NOMO-1 (cell line): ENCODE data around the gene PPP1R37.

Experiments
- DNase-seq, 2 experiments: peaks; one replicate each; lab custom pipeline; 2025; ENCODE audit not compliant: unreplicated experiment in 2 of 2; lab: John Stamatoyannopoulos, UW

PPP1R37 gene

DNA sequence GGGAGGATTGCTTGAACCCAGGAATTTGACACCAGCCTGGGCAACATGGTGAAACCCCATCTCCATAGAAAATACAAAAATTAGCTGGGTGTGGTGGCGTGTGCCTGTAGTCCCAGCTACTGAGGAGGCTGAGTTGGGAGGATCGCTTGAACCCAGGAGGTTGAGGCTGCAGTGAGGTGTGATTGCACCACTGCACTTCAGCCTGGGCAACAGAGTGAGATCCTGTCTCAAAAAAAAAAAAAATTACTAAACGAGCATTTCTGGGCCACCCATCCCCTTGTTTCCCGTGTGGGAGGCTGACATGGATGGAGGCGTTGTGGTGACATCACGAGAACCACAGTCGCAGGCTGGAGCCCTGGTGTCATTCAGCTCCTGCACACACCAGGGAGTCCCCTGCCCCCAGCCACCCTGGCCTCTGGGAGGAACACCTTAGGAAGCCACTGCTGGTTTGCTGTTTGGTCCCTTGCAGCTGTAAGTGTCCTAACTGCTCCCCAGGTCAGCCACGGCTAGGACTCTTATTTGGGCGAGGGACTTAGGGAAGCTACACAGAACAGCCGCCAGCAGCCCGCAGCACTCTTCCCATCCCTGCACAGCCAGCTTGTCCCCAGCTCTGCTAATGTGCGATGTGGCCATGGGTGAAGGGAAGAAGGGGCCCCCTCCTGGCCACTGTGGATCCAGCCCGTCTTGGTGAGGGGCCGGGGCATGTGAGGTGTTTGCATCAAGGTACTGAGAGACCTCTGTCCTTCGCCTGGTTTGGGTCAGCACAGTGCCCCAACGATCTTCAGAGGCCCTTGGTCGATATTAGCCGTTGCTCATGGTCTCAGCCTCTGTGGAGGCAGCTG is 55.1 kb downstream of the PPP1R37 start:
- DNase-seq, result no peak

DNA sequence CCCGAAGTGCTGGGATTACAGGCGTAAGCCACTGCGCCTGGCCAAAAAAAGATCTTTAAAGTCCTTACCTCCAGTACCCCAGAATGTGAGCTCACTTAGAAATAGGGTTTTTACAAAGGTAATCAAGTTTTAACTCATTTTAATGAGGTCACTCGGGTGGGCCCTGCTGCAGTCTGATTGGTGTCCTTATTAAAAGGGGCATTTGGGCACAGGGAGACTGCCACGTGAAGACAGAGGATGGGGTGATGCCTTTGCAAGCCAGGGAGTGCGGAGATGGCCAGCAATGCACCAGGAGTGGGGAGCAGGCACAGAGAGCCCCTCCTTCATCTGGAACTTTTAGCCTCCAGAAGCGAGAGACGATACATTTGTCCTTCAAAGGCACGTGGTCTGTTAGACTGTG is 56.1 kb downstream of the PPP1R37 start:
- no peak for DNase-seq

DNA sequence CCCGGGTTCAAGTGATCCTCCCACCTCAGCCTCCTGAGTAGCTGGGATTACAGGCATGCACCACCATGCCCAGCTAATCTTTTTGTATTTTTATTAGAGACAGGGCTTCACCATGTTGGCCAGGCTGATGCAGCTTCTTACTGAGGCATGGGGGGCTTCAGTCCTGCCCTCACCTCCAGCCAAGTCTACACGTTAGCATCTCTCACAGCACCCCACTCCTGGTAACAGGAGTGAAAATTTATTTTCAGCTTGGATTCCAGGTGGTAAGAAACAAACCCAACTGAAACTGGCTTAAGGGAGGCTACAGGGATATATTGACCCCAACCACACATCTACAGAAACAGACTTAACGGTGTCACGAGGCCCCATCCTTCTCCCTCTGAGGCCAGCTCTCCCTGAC is 57.2 kb downstream of the PPP1R37 start:
- no peak for DNase-seq

DNA sequence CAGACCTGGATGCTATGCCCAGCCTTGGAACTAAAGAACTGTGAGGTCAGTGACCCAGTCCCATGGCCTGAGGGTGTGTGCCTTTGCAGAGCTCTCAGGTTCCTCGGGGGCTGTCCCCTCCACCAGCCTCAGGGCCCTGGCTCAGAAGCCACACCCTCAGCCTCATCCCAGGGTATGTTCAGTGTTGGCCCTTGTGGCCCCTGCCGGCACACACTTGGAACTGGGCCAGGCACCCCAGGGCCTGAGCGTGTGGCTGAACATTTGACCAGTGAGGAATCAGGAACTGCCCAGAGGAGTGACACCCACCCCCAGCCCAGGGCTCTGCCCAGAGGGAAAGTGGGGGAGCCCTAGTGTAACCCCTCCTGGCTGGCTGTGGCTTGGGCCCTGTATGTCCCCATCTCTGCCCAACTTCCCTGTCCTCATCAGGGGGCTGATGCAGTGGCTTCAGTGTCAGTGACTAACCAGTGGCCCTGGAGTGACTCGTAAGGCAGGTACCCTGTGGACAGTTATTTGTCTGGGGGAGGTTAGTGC is 57.8 kb downstream of the PPP1R37 start:
- no peak for DNase-seq

DNA sequence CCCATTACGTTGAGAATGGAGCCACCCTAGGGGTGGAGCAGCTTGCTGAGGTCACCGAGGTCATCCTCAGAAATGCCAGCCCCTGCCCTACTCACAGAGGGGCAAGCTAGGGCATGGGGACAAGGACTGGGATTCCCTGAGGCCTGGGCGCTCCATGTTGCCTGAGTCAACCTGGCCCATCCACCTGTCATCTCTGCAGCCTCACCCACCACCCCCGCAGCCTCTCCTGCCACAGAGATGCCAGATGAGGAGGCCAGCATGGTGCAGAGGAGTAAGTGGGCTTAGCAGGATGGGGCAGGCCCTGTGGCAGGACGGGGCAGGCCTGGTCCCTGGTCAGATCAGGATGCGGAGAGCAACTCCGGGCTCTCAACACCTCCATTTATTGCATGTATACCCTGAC is 58.3 kb downstream of the PPP1R37 start:
- no peak for DNase-seq

DNA sequence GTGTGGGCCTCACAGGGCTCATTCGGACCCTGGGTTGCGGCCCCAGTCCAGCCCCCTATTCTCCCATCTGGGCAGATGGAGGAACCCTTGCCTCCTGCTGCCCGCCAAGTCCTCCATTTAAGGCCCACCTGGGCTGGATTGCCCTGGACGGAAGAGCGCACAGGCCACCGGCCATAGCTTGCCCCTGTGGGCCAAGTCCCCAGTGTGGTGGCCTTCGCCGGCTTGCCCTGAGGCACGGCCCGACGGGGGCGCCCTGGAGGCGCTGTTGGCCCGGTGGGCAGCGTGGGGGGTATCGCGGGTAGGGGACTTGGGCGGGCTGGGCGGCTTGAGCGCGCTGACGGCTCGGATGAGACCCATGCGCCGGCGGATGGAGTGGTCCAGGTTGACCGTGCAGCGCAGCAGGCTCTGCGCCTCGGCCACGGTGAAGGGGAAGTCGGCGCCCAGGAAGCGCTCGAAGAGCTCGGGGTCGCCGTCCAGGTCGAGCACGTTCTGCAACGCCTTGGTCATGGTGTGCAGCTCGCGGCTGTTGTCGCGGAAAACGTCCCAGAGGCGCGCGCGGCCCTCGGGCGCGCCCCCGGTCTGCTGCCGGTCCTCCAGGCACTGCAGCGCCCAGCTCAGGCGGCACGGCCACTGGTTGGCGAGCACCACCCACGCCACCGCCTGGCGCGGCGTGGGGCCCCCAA is 59.0 kb downstream of the PPP1R37 start:
- no peak for DNase-seq

DNA sequence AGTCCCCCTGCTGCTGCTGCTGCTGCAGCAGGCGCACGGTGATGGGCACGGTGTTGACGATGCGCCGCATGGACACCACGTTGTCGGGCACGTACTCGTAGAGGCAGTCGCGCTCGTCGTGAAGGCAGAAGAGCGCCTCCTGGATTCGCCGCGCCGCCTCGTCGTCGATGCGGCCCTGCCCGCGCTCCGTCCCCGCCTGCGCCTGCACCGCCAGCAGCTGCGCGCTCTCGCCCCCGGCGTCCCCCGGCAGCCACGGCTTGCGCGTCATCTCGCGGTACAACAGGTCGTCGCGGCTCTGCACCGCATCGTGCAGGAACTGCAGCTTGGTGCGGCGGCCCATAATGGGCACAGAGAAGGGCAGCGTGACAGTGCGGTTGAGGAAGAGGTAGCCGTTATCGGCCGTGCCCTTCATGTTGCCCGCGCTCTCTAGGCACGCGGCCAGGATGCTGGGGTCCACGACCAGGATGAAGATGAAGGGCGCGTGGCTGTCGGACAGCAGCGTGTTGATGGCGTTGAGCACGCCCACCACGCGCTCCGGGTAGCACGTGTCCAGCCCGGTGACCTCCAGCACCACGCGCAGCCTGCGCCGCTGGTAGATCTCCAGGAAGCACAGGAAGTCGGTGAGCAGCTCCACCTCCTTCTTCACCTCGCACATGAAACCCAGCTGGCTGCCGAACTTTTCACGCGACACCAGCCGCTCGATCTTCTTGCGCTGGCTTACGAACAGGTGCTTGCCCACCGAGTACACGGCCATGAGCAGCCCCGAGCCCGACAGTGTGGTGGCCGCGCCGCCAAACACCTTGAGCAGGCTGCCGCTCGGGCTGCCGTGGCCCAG is 59.7 kb downstream of the PPP1R37 start:
- DNase-seq, result no peak

DNA sequence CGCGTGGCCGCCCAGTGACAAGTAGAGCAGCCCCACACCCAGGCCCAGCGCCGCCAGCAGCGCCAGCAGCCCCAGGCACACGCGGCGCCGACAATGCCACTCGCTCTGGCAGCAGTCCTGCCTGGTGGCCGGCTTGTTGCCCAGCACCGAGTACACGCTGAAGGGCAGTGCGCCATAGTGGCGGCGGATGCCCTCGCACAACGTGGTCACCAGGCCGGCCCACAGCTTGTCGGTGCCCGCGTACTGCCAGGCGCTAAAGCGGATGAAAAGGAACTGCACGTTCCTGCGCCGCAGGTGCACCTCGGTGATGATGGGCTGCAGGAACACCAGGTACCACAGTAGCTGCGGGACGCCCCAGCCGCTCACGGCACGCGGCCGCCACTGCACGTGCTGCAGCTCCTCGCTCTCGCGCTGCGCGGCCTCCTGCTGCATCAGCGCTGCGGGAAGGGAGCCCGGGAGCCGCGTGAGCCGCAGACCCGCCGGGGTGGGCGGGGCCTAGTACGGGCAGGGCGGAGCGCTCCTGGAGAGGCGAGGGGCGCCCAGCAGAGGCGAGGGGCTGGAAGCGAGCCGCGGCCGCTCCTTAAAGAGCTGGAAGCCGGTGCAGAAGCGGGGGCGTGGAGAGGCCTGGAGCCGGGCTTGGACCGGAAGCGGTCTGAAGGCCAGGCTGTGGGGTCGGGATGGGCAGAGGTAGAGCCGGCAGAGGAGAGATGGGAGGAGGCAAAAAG is 60.5 kb downstream of the PPP1R37 start:
- DNase-seq, result peak in 1 of 2 experiments; percentile 16

DNA sequence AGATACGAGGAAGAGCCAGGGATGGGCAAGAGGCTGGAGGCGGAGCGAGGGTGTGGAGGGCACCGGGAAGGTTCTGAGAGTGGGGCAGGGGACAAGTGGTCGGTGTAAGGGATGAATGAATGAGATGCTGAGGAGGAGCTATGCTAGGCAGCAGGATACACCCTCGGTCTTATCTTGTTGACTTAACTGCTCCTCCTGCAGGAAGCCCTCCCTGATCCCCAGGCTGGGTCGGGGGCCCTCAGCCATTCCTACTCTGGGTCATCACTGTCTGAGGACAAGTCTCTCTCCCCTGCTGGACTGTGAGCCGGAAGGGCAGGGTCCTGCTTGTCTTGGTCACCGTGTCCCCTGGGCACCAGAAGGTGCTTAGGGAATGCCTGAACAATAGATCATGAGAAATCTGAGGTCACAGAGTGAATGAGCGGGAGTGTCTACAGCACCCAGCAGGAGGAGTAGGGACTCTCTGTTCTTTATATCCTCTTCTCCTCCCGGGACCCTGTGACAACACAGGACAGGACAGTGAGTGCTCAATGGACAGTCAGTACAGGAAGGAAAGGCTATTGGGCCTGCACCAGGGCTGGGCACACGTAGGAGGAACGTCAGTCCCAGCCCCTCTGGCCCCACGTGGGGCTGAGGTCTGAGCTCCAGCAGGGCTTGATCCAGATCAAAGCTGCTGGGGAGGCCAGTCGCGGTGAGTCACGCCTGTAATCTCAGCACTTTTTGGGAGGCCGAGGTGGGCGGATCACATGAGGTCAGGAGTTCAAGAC is 61.3 kb downstream of the PPP1R37 start:
- DNase-seq, result no peak

DNA sequence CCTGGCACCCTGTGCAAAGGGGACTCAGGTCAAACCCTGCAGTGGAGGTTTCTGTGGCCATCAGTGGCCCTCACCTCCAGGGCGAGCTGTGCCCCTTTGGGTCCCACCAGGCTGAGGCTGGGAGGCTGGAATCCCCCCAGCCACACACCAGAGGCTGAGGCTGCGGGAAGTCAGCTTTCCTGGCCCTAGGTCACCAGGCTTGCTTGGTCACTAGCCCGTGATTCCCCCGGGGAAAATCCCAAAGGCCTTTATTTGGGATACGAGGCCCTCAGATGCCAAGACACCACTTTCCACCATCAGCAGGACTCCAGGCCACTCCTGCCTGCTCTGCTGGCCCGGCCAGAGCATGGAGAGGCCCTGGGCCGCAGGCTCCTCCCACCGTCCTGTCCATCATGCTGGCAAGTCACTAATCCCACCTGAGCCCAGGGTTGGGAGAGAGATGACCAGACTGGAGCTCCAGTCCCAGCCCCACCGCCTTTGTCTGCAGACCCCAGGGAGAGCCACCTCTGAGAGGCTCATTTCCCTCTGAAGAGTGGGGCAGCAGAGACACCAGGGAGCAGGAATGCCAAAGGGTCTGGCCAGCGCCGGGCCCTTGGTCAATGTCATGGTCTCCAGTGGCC is 63.1 kb downstream of the PPP1R37 start:
- no peak for DNase-seq

DNA sequence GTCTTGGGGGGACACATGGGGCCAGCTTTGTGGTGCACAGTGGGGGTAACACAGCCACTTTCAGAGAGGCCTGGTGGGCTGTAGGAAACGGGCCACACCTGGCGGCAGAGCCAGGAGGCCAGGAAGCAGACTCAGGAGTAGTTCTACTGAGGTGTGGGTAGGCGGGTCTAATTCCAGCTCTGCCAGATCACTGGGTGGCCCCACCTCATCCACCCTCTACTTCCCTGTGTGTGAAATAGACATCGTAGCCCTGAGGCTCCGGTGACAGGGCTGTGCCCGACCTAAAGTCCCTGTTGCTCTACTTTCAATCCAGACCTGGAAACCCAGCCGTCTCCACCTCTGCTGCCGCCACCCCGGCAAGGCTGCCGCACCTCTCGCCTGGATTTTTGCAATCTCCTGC is 63.8 kb downstream of the PPP1R37 start:
- DNase-seq, result no peak

DNA sequence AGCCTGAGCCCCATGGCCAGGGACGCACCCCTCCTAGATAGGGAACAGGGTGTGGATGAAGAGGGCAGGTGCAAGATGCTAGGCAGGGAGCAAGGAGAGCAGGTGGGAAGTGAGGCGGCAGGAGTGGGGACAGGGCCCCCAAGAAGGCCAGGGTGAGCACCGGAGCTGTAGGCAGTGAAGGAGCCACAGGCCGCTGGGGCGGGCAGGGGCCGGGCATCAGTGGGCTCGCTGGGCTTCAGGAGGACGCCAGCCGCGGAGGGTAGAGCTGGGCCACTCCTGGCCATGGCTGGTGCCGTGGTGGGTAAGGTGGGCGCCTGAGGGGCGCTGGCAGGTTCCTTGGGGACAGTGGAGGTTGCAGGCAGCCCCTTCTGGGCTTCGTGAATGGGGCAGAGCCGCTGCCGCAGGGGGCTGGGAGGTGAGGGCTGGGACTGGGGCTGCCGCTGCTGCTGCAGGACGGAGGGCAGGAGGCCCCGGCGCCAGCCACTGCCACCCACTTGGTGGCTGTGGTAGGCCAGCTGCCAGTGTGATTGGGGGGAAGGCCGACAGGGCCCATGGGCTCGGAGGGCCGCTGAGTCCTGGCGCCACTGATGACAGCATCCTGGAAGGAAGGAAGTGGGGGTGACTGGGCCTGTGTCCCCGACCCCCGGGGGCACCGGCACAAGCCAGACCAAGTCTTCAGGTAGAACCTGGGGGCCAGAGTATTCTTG is 65.7 kb downstream of the PPP1R37 start:
- no peak for DNase-seq

DNA sequence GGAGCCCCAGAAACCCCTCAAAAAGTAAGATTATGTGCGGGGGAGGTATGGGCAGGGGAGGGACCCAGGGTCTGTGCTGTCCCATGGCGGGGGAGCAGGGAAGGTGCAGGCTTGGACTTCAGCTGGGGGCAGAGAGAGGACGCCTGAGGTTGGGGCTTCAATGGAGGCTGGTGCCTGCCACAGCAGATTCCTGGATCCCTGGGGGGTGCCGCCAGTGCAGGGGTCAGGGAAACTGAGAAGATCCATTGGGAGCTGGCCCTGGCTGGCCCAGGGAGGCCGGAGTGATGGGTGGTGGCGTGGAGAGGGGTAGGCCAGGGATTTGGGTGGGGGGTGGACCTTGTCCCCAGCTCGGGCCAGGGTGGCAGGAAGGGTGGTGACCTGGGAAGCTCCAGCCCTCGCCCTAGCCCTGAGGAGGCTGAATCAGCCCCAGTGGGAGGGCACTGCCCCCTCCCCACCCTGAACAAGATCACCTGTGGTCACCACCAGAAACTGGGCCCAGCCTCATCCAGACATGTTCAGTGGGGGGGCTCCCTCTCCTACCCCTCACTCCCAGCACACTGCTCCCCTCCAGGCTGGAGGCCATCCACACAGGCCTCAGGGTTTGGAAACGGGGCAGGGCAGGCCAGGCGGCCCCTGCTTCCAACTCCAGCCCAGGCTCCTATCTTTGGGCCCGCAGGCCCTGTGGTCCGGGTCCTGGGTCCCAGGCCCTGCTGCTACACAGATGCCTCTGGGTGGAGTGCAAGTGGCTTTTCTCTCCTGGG is 66.4 kb downstream of the PPP1R37 start:
- no peak for DNase-seq

DNA sequence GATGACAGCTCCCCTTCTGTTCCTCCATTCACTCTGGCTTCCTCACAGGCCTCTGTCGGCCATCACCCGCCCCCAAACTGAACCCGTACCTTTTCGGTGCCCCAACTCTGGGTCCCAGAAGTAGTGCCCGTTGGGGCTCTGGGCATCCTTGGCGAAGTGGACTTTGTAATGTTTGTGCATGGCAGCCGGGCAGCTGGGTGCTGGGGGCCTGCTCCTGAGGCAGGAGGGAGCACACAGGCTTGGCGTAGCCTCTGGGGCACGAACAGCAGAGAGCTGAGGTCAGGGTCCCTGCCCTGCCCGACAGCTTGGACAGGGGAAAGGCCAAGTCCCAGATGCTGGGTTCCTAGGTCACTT is 67.0 kb downstream of the PPP1R37 start:
- DNase-seq, result no peak

DNA sequence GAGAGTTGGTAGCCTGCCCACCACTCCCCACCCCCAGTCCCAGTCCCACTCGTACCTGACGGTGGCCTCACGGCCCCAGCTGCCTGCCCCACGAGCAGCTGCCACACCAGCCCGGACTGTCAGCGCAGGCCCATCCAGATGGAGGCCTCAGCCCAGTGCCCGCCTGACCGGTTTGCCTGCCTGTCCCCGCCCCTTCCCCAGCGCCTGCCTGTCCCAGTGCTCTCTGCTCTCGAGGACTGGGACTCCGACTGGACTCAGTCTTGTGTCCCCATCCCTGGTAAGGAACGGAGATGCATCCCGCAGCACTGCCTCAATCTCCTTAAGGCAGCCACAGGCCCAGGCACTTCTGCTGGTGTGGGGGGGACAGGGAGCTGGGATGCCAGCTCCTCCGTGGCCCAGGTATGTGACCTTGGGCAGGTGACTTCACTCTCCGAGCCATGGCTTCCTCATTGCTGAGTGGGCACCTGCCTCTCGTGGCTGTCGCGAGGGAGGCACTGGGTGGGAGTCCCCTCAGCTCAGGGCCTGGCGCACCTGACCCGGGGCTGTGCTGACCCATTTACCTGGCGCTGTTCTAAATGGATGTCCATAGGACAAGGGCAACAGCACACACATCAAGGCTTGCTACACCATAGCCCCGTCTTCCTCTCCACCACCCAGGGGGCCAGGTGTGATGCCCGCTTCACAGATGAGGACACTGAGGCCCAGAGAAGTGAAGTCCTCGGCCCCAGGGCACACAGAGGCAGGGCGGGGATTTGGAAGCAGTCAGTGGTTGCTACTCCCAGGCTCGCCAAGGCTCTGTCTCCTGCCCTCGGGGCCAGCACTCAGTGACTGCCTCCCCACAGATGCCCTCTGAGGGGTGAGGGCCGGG is 68.1 kb downstream of the PPP1R37 start, which contains the start of gene NKPD1:
TSS of gene NKPD1 (minus strand) at position 113 of the 868 bp plus-strand sequence. CDS start 832 bp downstream, outside the sequence.
- DNase-seq, result no peak

DNA sequence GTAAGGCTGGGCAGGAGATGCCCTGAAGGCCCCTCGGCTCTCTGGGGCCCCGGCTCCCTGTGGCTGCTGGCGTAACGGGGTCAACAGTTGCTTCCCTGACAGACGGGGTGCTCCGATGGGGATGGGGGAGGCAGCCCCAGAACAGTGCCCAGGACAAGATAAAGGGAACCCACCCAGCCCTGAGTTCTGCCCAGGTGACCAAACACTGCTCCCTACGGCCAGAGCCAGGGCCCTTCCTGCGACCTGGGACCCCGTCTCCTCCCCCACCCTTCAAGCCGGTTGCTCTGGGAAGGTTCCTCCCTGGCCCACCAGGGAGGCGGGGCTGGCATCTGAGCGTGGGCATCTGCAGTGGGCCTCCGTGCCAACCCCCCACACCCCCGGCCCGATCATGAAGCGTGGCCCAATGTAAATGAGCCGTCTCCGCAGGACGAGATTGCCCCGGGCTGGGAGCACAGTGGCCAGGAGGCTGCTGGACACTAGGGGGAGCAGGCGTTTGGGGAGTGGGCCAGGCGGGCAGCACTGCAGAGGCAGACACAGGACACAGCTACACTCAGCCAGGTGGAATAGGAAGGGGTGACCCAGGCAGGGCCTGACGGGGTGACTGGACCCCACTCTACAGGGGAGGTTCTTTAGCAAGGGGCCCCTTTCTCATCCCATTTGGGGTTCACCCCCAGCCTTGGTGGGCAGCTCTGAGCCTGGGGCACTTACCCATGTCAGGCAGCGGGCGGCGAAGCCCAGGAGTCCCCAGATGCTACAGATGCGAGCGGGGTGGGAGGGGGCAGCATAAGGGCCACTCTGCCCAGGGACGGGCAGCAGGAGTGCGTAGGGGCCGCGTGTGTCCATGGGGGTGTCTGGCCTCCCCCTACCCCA is 69.0 kb downstream of the PPP1R37 start:
- no peak for DNase-seq
